ENCODE results near the gene LRRC42.

GRCh38 chr1:53942127-53942957 is 3.8 kb upstream of the LRRC42 start:
- TF ChIP-seq CTCF (IDR thresholded peaks at IDR 0.05): no peak
- TF ChIP-seq POLR2A (IDR thresholded peaks at IDR 0.05): no peak

Measured in esophagus squamous epithelium (tissue), 4 donors.